ENCODE results near the gene INPP5F. TPM values are rescaled to one million over a fixed set of nuclear protein-coding genes. Genes with fewer than 3 reads are reported as not detected.

Gene INPP5F
- total and polyA plus RNA-seq, 2 of the 13 experiments (the other 11 are each of a cell fraction or from before 2014, with no cell fraction given): 12.5 to 15.7 TPM

GRCh38 chr10:119686465-119687191 lies 39.2 kb upstream of the INPP5F start (continued):
- TF ChIP-seq KLF15 (CRISPR knock-in tag; IDR thresholded peaks at IDR 0.05; ENCODE audit: borderline replicate concordance) (no peak), SRY (CRISPR knock-in tag; IDR thresholded peaks at IDR 0.05) (0 out of 2 replicates have a peak, but pooled peaks have one; percentile 29), ADNP (CRISPR knock-in tag; IDR thresholded peaks at IDR 0.05) (no peak), ZNF546 (CRISPR knock-in tag; conservative IDR thresholded peaks at IDR 0.05) (no peak), TBX2 (CRISPR knock-in tag; IDR thresholded peaks at IDR 0.05; ENCODE audit: borderline replicate concordance) (peak; percentile 72), HMGXB3 (CRISPR knock-in tag; IDR thresholded peaks at IDR 0.05; ENCODE audit: borderline replicate concordance) (no peak), ZNF18 (CRISPR knock-in tag; IDR thresholded peaks at IDR 0.05; ENCODE audit: insufficient replicate concordance) (peak; percentile 89), SRSF1 (optimal IDR thresholded peaks at IDR 0.05; ENCODE audit: low read depth, low read length) (no peak), ZBTB42 (CRISPR knock-in tag; IDR thresholded peaks at IDR 0.05) (no peak), GZF1 (CRISPR knock-in tag; IDR thresholded peaks at IDR 0.05) (no peak), KMT2A (CRISPR knock-in tag; IDR thresholded peaks at IDR 0.05) (no peak), ZMAT5 (CRISPR knock-in tag; IDR thresholded peaks at IDR 0.05; ENCODE audit: borderline replicate concordance, low read depth) (no peak), ZNF484 (CRISPR knock-in tag; IDR thresholded peaks at IDR 0.05; ENCODE audit: borderline replicate concordance, low read depth) (no peak), ZNF12 (CRISPR knock-in tag; IDR thresholded peaks at IDR 0.05) (no peak), CCDC6 (CRISPR knock-in tag; IDR thresholded peaks at IDR 0.05) (no peak), REXO4 (CRISPR knock-in tag; IDR thresholded peaks at IDR 0.05; ENCODE audit: borderline replicate concordance) (no peak), SIN3A (IDR thresholded peaks at IDR 0.05; ENCODE audit: borderline replicate concordance, low read depth, low read length) (peak; percentile 18; the same call in 1 of the 2 replicates), JARID2 (CRISPR knock-in tag; IDR thresholded peaks at IDR 0.05; ENCODE audit: insufficient replicate concordance) (no peak), ERF (CRISPR knock-in tag; IDR thresholded peaks at IDR 0.05) (0 out of 2 replicates have a peak, but pooled peaks have one; percentile 26), SSRP1 (CRISPR knock-in tag; IDR thresholded peaks at IDR 0.05) (no peak), NFE2L2 (IDR thresholded peaks at IDR 0.05; ENCODE audit: low read length) (no peak)
- TF ChIP-seq, protein P1, sequence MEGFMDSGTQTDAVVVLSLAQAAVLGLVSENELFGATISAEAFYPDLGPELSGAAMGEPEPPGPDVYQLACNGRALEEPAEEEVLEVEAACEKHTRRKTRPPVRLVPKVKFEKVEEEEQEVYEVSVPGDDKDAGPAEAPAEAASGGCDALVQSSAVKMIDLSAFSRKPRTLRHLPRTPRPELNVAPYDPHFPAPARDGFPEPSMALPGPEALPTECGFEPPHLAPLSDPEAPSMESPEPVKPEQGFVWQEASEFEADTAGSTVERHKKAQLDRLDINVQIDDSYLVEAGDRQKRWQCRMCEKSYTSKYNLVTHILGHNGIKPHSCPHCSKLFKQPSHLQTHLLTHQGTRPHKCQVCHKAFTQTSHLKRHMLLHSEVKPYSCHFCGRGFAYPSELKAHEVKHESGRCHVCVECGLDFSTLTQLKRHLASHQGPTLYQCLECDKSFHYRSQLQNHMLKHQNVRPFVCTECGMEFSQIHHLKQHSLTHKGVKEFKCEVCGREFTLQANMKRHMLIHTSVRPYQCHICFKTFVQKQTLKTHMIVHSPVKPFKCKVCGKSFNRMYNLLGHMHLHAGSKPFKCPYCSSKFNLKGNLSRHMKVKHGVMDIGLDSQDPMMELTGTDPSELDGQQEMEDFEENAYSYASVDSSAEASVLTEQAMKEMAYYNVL (CRISPR knock-in tag; IDR thresholded peaks at IDR 0.05; ENCODE audit: borderline replicate concordance): peak; percentile 23; the same call in 1 of the 2 replicates
